ENCODE results near the gene HS3ST1.

DNA sequence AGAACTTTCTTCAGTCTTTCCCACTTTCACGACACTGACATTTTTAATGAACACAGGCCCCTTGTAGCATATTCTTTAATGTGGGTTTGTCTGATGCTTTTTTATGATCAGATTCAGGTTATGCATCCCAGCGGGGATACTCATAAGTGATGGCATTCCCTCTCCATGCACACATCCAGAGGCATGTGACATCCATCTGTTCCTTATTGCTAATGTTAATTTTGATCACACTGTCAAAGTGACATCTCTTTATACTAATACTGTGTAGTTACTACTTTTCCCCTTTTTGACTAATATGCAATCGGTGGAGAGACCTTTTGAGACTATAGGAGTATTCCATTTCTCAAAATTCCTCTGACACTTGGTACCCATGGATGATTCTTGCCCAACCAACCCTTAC, 43.8 kb upstream of the HS3ST1 start:
- TF ChIP-seq, protein P1, sequence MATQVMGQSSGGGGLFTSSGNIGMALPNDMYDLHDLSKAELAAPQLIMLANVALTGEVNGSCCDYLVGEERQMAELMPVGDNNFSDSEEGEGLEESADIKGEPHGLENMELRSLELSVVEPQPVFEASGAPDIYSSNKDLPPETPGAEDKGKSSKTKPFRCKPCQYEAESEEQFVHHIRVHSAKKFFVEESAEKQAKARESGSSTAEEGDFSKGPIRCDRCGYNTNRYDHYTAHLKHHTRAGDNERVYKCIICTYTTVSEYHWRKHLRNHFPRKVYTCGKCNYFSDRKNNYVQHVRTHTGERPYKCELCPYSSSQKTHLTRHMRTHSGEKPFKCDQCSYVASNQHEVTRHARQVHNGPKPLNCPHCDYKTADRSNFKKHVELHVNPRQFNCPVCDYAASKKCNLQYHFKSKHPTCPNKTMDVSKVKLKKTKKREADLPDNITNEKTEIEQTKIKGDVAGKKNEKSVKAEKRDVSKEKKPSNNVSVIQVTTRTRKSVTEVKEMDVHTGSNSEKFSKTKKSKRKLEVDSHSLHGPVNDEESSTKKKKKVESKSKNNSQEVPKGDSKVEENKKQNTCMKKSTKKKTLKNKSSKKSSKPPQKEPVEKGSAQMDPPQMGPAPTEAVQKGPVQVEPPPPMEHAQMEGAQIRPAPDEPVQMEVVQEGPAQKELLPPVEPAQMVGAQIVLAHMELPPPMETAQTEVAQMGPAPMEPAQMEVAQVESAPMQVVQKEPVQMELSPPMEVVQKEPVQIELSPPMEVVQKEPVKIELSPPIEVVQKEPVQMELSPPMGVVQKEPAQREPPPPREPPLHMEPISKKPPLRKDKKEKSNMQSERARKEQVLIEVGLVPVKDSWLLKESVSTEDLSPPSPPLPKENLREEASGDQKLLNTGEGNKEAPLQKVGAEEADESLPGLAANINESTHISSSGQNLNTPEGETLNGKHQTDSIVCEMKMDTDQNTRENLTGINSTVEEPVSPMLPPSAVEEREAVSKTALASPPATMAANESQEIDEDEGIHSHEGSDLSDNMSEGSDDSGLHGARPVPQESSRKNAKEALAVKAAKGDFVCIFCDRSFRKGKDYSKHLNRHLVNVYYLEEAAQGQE (IDR thresholded peaks at IDR 0.05; ENCODE audit: insufficient read depth in 1 of 2, low read depth in 2 of 2, low read length in 1 of 2): no peak
- TF ChIP-seq, protein P2, sequence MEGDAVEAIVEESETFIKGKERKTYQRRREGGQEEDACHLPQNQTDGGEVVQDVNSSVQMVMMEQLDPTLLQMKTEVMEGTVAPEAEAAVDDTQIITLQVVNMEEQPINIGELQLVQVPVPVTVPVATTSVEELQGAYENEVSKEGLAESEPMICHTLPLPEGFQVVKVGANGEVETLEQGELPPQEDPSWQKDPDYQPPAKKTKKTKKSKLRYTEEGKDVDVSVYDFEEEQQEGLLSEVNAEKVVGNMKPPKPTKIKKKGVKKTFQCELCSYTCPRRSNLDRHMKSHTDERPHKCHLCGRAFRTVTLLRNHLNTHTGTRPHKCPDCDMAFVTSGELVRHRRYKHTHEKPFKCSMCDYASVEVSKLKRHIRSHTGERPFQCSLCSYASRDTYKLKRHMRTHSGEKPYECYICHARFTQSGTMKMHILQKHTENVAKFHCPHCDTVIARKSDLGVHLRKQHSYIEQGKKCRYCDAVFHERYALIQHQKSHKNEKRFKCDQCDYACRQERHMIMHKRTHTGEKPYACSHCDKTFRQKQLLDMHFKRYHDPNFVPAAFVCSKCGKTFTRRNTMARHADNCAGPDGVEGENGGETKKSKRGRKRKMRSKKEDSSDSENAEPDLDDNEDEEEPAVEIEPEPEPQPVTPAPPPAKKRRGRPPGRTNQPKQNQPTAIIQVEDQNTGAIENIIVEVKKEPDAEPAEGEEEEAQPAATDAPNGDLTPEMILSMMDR (IDR thresholded peaks at IDR 0.05): no peak
- no peak for TF ChIP-seq POLR2AphosphoS5 (IDR thresholded peaks at IDR 0.05; ENCODE audit: low read depth, low read length)

All from Panc1 (cell line).